K562 (cell line): ENCODE results near the gene LNX2. TPM values are rescaled to one million over a fixed set of nuclear protein-coding genes. Genes with fewer than 3 reads are reported as not detected.

Experiments
- ATAC-seq: fragments of 200-7000 bp; cut with Tn5 transposase; 3 replicates; pipeline ENCODE4 v1.9.1; 2020; ENCODE audit warnings: moderate library complexity
- BruUV-seq: library from RNA; stranded (reverse); fragments of 400-500 nt; replicated peaks from 2 replicates; lab custom pipeline; 2021; lab: Mats Ljungman, UMichigan
- CTCF ChIA-PET: fragments of 300-600 bp; formaldehyde crosslinking; extraction: SDS; loops from one replicate; lab custom pipeline; 2021; ENCODE audit warnings: low intra/inter-chr PET ratio; lab: Yijun Ruan, JAX
- POLR2A ChIA-PET: fragments of 300-600, 350-650 bp; sonication (Branson Sonifier 250); formaldehyde crosslinking; extraction: SDS; loops from one replicate; lab custom pipeline; 2021; ENCODE audit warnings: antibody characterized with exemption, inconsistent platforms; lab: Yijun Ruan, JAX
- DNase-seq, 4 experiments: peaks; one replicate each; pipeline versions ENCODE4 v3.0.0 to v3.0.0-alpha.2; 2011 to 2018; ENCODE audit warnings: low spot score in 3 of 4, mixed read lengths in 3 of 4; ENCODE audit errors: extremely low read depth in 1 of 4
- FAIRE-seq: peaks from 2 replicates; lab custom pipeline; 2011; peaks lifted over from hg19 to GRCh38; lab: Jason Lieb, UNC
- H2AFZ ChIP-seq: 2 replicates; pipeline ENCODE4 v1.6.0; 2011; ENCODE audit warnings: low read depth, low read length, control low read depth, inconsistent platforms
- H3K27ac ChIP-seq: fragments of 200-600 bp; 3 replicates; pipeline ENCODE4 v1.8.0; 2011; ENCODE audit warnings: low read depth, mild to moderate bottlenecking, control low read depth, inconsistent platforms, low read length, moderate library complexity, mixed read lengths; ENCODE audit errors: extremely low read depth
- H3K27me3 ChIP-seq, 2 experiments: fragments of 300-600 bp in 1 of 2; 2 replicates in 1 of 2; 3 replicates in 1 of 2; pipeline versions ENCODE4 v1.6.0 to v1.8.0; 2011; ENCODE audit warnings: inconsistent platforms in 2 of 2, low read length in 2 of 2, mild to moderate bottlenecking in 1 of 2, mixed read lengths in 1 of 2, moderate library complexity in 1 of 2; ENCODE audit not compliant: control insufficient read depth in 2 of 2, insufficient read depth in 2 of 2
- H3K36me3 ChIP-seq: fragments of 300-600 bp; 3 replicates; pipeline ENCODE4 v1.8.0; 2011; ENCODE audit warnings: mild to moderate bottlenecking, low read length, inconsistent platforms; ENCODE audit not compliant: control insufficient read depth, insufficient read depth
- H3K4me1 ChIP-seq, 2 experiments: fragments of 200-600 bp in 1 of 2; replicated peaks in 1 of 2; 2 replicates in 1 of 2; 3 replicates in 1 of 2; pipeline versions ENCODE4 v1.5.1 to v1.8.0; 2011; ENCODE audit warnings: inconsistent platforms in 2 of 2, low read length in 2 of 2, mild to moderate bottlenecking in 1 of 2, mixed read lengths in 1 of 2, moderate library complexity in 1 of 2; ENCODE audit not compliant: control insufficient read depth in 2 of 2, insufficient read depth in 2 of 2
- H3K4me2 ChIP-seq: 2 replicates; pipeline ENCODE4 v1.6.1; 2011; ENCODE audit warnings: low read length, control low read depth, inconsistent platforms, mixed read lengths; ENCODE audit not compliant: insufficient read depth
- H3K4me3 ChIP-seq: fragments of 200-600 bp; sonication (generic), shearing (Covaris generic); 2 replicates; pipeline ENCODE4 v1.5.1; 2016; ENCODE audit warnings: control low read depth, inconsistent platforms
- H3K79me2 ChIP-seq: fragments of 200-600 bp; 3 replicates; pipeline ENCODE4 v1.8.0; 2011; ENCODE audit warnings: low read length, inconsistent platforms; ENCODE audit not compliant: control insufficient read depth, insufficient read depth
- H3K9ac ChIP-seq, 2 experiments: 2 replicates each; pipeline versions ENCODE4 v1.6.0 to v1.6.1; 2011; ENCODE audit warnings: low read depth in 2 of 2, low read length in 2 of 2, control low read depth in 1 of 2, inconsistent platforms in 1 of 2, mild to moderate bottlenecking in 1 of 2, mixed read lengths in 1 of 2; ENCODE audit not compliant: insufficient read depth in 1 of 2
- H3K9me1 ChIP-seq: one replicate; pipeline ENCODE4 v1.6.0; 2011; ENCODE audit warnings: inconsistent platforms, mild to moderate bottlenecking, low read length, moderate library complexity; ENCODE audit not compliant: control insufficient read depth, insufficient read depth
- H3K9me3 ChIP-seq: replicated peaks from 2 replicates; pipeline ENCODE4 v1.5.1; 2011; ENCODE audit warnings: low read depth, low read length, inconsistent platforms; ENCODE audit not compliant: control insufficient read depth, insufficient read depth
- H4K20me1 ChIP-seq: replicated peaks from 2 replicates; pipeline ENCODE4 v1.6.1; 2011; ENCODE audit warnings: low read length, inconsistent platforms, mixed read lengths; ENCODE audit not compliant: control insufficient read depth, insufficient read depth
- ADNP ChIP-seq: fragments of 200-800 bp; sonication (Bioruptor generic); IDR thresholded peaks from 2 replicates; pipeline ENCODE4 v1.6.1; 2016; ENCODE audit warnings: missing genetic modification characterization, missing compliant biosample characterization
- FOXJ3 ChIP-seq: sonication (generic); formaldehyde crosslinking; IDR thresholded peaks from 2 replicates; pipeline ENCODE4 v1.4.0; 2020; ENCODE audit warnings: mild to moderate bottlenecking, missing genetic modification reagents
- MXD1 ChIP-seq: fragments of 250-450 bp; sonication (Bioruptor Pico); IDR thresholded peaks from 2 replicates; pipeline ENCODE4 v1.8.0; 2021; ENCODE audit warnings: borderline replicate concordance, mild to moderate bottlenecking, moderate library complexity; ENCODE audit not compliant: poor library complexity, severe bottlenecking
- PRDM10 ChIP-seq: fragments of 450-650 bp; IDR thresholded peaks from 2 replicates; pipeline ENCODE4 v1.6.1; 2018; ENCODE audit not compliant: partially characterized antibody
- PURB ChIP-seq: sonication (generic); formaldehyde crosslinking; IDR thresholded peaks from 2 replicates; pipeline ENCODE4 v1.9.0; 2021; ENCODE audit warnings: low read depth, mild to moderate bottlenecking, missing genetic modification reagents
- RBFOX2 ChIP-seq: fragments of 200-400 bp; formaldehyde crosslinking; IDR thresholded peaks from 2 replicates; pipeline ENCODE4 v1.6.1; 2017; ENCODE audit warnings: low read depth, mild to moderate bottlenecking, low read length, moderate library complexity
- RBM34 ChIP-seq: fragments of 200-400 bp; formaldehyde crosslinking; IDR thresholded peaks from 2 replicates; pipeline ENCODE4 v1.6.1; 2018; ENCODE audit warnings: low read length, borderline replicate concordance; ENCODE audit not compliant: insufficient read depth
- RCOR1 ChIP-seq, 2 experiments: IDR thresholded peaks; 2 replicates each; pipeline ENCODE4 v1.6.1; 2012; ENCODE audit warnings: low read depth in 2 of 2, low read length in 2 of 2, borderline replicate concordance in 1 of 2, improper control_type of control experiment in 1 of 2
- RUNX1 ChIP-seq: sonication (generic); IDR thresholded peaks from 2 replicates; pipeline ENCODE4 v1.6.1; 2016; ENCODE audit warnings: antibody characterized with exemption, low read depth
- SNRNP70 ChIP-seq: fragments of 200-400 bp; formaldehyde crosslinking; optimal IDR thresholded peaks from 2 replicates; pipeline ENCODE3; 2017; ENCODE audit warnings: low read depth, low read length
- TBP ChIP-seq: optimal IDR thresholded peaks from 2 replicates; pipeline ENCODE3; 2011; ENCODE audit warnings: low read depth, low read length, improper control_type of control experiment
- TRIM25 ChIP-seq: fragments of 450-650 bp; IDR thresholded peaks from 2 replicates; pipeline ENCODE4 v1.7.0; 2016; ENCODE audit warnings: borderline replicate concordance
- WGBS: fragments of 100-300 bp; shearing (Covaris generic); methylation state at CpG from one replicate; pipeline ENCODE4 v1.1.6; 2016; ENCODE audit warnings: low coverage, mixed read lengths; ENCODE audit not compliant: insufficient coverage; ENCODE audit errors: missing lambda C conversion rate; 5-methylcytosine and 5-hydroxymethylcytosine counted together
- in situ Hi-C: fragments of 300-500 bp; cut with MboI; formaldehyde crosslinking; loops from 4 replicates; pipeline ENCODE4 v1.15.0; 2018; ENCODE audit warnings: inconsistent platforms, mixed read lengths
- intact Hi-C: fragments of 100-400 bp; cut with micrococcal nuclease; formaldehyde crosslinking; loops from 2 replicates; pipeline ENCODE4 v1.14.2; 2022
- polyA plus RNA-seq, 8 experiments: library from polyadenylated mRNA; depleted of rRNA in 4 of 8; stranded (reverse) in 5 of 8; unstranded in 3 of 8; fragments of >200 nt; fragmentation: Nextera tagmentation in 2 of 8; fragmentation: Illumina TruSeq in 1 of 8; extraction: Ambion mirVana in 2 of 8; extraction: Trizol in 1 of 8; gene quantifications; 2 replicates each; pipeline versions ENCODE4 v1.2.1 to v1.2.3, GENCODE V29; 2011 to 2014; ENCODE audit warnings: inconsistent platforms in 1 of 8, missing spikeins in 1 of 8
- total RNA-seq, 7 experiments: library from RNA; depleted of rRNA in 6 of 7; stranded (reverse); fragments of >200 nt in 6 of 7; fragmentation: Illumina TruSeq in 2 of 7; extraction: Trizol in 2 of 7; gene quantifications; 2 replicates each; pipeline versions ENCODE4 v1.2.1 to v1.2.3, GENCODE V29; 2011 to 2021; ENCODE audit warnings: low replicate concordance in 1 of 7

LNX2 gene
- total and polyA plus RNA-seq, 9 of the 15 experiments (the other 6 are each of a cell fraction or from before 2014, with no cell fraction given): 1.5 to 5.5 (median 4.0) TPM

- TF ChIP-seq RCOR1 (IDR thresholded peaks at IDR 0.05; ENCODE audit: borderline replicate concordance in 1 of 2, low read depth in 2 of 2, low read length in 2 of 2) (no peak), PRDM10 (peak; percentile 91)
Observed at GRCh38 chr13:27622102-27622820, 1.9 kb upstream of the LNX2 start (continued).

GRCh38 chr13:27621366-27622101, 1.2 kb upstream of the LNX2 start, which contains the start of gene POLR1D:
Gene POLR1D (plus strand): TSS chr13:27621892. CDS start chr13:27621984, 92 bp downstream.
- peak within 1 kb of the TSS; percentile 92 to 95 for H3K9ac ChIP-seq
- peaks cover 14 to 15% of the 10 kb centered on the region in 2 experiments; a peak in 3 of 5 replicates for H3K4me1 ChIP-seq
- peak within 1 kb of the TSS; percentile 98 for H3K4me3 ChIP-seq
- peak; percentile 83 to 86 (median 84) for DNase-seq
- no peaks in the 10 kb centered on the region for H4K20me1 ChIP-seq
- ChIA-PET CTCF (interaction anchor here (0.7 kb wide), 1 partner anchor 246 kb away, joined by 3 read pairs; no protein-coding TSS in a partner anchor), POLR2A (interaction anchor here (0.5 to 1.5 kb wide), 5 partner anchors 8 to 477 kb away, joined by 3 to 8 read pairs (median 4); no protein-coding TSS in a partner anchor)
- peak within 1 kb of the TSS; percentile 88 for H3K27ac ChIP-seq
- H2AFZ ChIP-seq: peak within 1 kb of the TSS; percentile 87
- peak within 1 kb of the TSS; percentile 94 for H3K4me2 ChIP-seq
- H3K79me2 ChIP-seq: peaks cover 70% of the 10 kb centered on the region
- H3K27me3 ChIP-seq: no peaks in the 10 kb centered on the region
- in situ Hi-C loops (no loop called here), intact Hi-C loops (no loop called here)
- peak; percentile 76 for FAIRE-seq
- H3K9me1 ChIP-seq: no peaks in the 10 kb centered on the region
- peaks cover 37% of the 10 kb centered on the region for H3K36me3 ChIP-seq
- ATAC-seq: peak; percentile 83
- no TSS peak for BruUV-seq
- WGBS: 0% methylated on average over 37 of the region's 71 CpGs
- H3K9me3 ChIP-seq: no peaks in the 10 kb centered on the region
- no peak for TF ChIP-seq SNRNP70
- TF ChIP-seq TBP: peak; percentile 80
- TF ChIP-seq MXD1 (CRISPR knock-in tag): no peak
- TF ChIP-seq FOXJ3: no peak
- no peak for TF ChIP-seq TRIM25
- TF ChIP-seq ADNP: no peak
- no peak for TF ChIP-seq PURB
- no peak for TF ChIP-seq RBM34
- peak; percentile 91 for TF ChIP-seq RBFOX2
- no peak for TF ChIP-seq RUNX1
